Keratinocyte (primary cell): ENCODE measurements around the gene TOR1B. TPM values are rescaled to one million over a fixed set of nuclear protein-coding genes. Genes with fewer than 3 reads are reported as not detected.

Source experiments
- DNase-seq: peaks from one replicate; pipeline ENCODE4 v3.0.0-alpha.2; 2011; ENCODE audit warnings: low read depth, missing footprints, low spot score
- FAIRE-seq: peaks from 2 replicates; lab custom pipeline; 2011; peaks lifted over from hg19 to GRCh38; lab: Jason Lieb, UNC
- H2AFZ ChIP-seq: 2 replicates; pipeline ENCODE4 v1.6.0; 2012; ENCODE audit warnings: low read length, control low read depth, inconsistent platforms; ENCODE audit not compliant: control insufficient read depth
- H3K27ac ChIP-seq: 2 replicates; pipeline ENCODE4 v1.5.1; 2011; ENCODE audit warnings: low read length; ENCODE audit not compliant: control insufficient read depth, insufficient read depth
- H3K27me3 ChIP-seq: 3 replicates; pipeline ENCODE4 v1.6.0; 2011; ENCODE audit warnings: low read length; ENCODE audit not compliant: control insufficient read depth, insufficient read depth; ENCODE audit errors: extremely low read depth
- H3K36me3 ChIP-seq, 2 experiments: 2 replicates in 1 of 2; 3 replicates in 1 of 2; pipeline ENCODE4 v1.5.1; 2011; ENCODE audit warnings: low read length in 2 of 2, mild to moderate bottlenecking in 1 of 2; ENCODE audit not compliant: control insufficient read depth in 2 of 2, insufficient read depth in 2 of 2; ENCODE audit errors: extremely low read depth in 1 of 2
- H3K4me1 ChIP-seq: 3 replicates; pipeline ENCODE4 v1.5.1; 2011; ENCODE audit warnings: low read length; ENCODE audit not compliant: control insufficient read depth, insufficient read depth; ENCODE audit errors: extremely low read depth
- H3K4me2 ChIP-seq: 3 replicates; pipeline ENCODE4 v1.6.0; 2011; ENCODE audit warnings: low read depth, low read length; ENCODE audit not compliant: control insufficient read depth, insufficient read depth; ENCODE audit errors: extremely low read depth
- H3K4me3 ChIP-seq, 3 experiments: fragments of 200-600 bp in 1 of 3; sonication (generic) in 1 of 3; 2 replicates in 2 of 3; 3 replicates in 1 of 3; pipeline ENCODE4 v1.5.1; 2011 to 2016; ENCODE audit warnings: low read length in 3 of 3, mild to moderate bottlenecking in 3 of 3, control low read depth in 2 of 3, inconsistent platforms in 1 of 3, low read depth in 1 of 3, mixed read lengths in 1 of 3, mixed run types in 1 of 3, moderate library complexity in 1 of 3; ENCODE audit not compliant: control insufficient read depth in 2 of 3, insufficient read depth in 2 of 3; ENCODE audit errors: extremely low read depth in 1 of 3
- H3K79me2 ChIP-seq: 2 replicates; pipeline ENCODE4 v1.6.0; 2012; ENCODE audit warnings: low read length; ENCODE audit not compliant: control insufficient read depth, insufficient read depth
- H3K9ac ChIP-seq: 3 replicates; pipeline ENCODE4 v1.6.0; 2011; ENCODE audit warnings: low read length; ENCODE audit not compliant: control insufficient read depth, insufficient read depth; ENCODE audit errors: extremely low read depth
- H3K9me1 ChIP-seq: 3 replicates; pipeline ENCODE4 v1.6.0; 2011; ENCODE audit warnings: low read length; ENCODE audit not compliant: control insufficient read depth, insufficient read depth; ENCODE audit errors: extremely low read depth
- H3K9me3 ChIP-seq: 2 replicates; pipeline ENCODE4 v1.5.1; 2012; ENCODE audit warnings: low read depth, low read length; ENCODE audit not compliant: control insufficient read depth
- H4K20me1 ChIP-seq: 3 replicates; pipeline ENCODE4 v1.6.0; 2011; ENCODE audit warnings: low read length; ENCODE audit not compliant: control insufficient read depth, insufficient read depth; ENCODE audit errors: extremely low read depth
- EZH2 ChIP-seq: IDR thresholded peaks from one replicate; pipeline ENCODE4 v1.6.1; 2012; ENCODE audit warnings: inconsistent platforms, mild to moderate bottlenecking, low read length, moderate library complexity
- dilution Hi-C: fragments of 300-500 bp; cut with MboI; formaldehyde crosslinking; loops from one replicate; pipeline ENCODE4 v1.7.0; 2020; ENCODE audit warnings: low sequenced_read_pairs; ENCODE audit not compliant: extremely low pct_ligation_motif_present
- polyA plus RNA-seq, 5 experiments: library from polyadenylated mRNA; depleted of rRNA in 3 of 5; stranded (reverse) in 3 of 5; stranded (forward) in 1 of 5; unstranded in 1 of 5; fragments of >200 nt; gene quantifications; 1 replicate in 1 of 5; 2 replicates in 3 of 5; 3 replicates in 1 of 5; pipeline versions ENCODE4 v1.2.1 to v1.2.3, GENCODE V29; 2011 to 2012; ENCODE audit warnings: missing spikeins in 2 of 5, low read depth in 1 of 5, low replicate concordance in 1 of 5
- TF ChIP-seq, protein P1 (sequence below), 3 experiments: IDR thresholded peaks in 1 of 3; conservative IDR thresholded peaks in 1 of 3; optimal IDR thresholded peaks in 1 of 3; 2 replicates in 2 of 3; 3 replicates in 1 of 3; pipeline versions ENCODE3 to v1.5.1; 2011; ENCODE audit warnings: low read length in 3 of 3, mild to moderate bottlenecking in 3 of 3, moderate library complexity in 2 of 3, control low read depth in 1 of 3, inconsistent platforms in 1 of 3; ENCODE audit not compliant: insufficient read depth in 2 of 3; ENCODE audit errors: extremely low read depth in 1 of 3

Gene TOR1B
- polyA plus RNA-seq, 1 donor (not counting 4 experiments of a cell fraction or from before 2014, with no cell fraction given): 24.2 TPM

DNA sequence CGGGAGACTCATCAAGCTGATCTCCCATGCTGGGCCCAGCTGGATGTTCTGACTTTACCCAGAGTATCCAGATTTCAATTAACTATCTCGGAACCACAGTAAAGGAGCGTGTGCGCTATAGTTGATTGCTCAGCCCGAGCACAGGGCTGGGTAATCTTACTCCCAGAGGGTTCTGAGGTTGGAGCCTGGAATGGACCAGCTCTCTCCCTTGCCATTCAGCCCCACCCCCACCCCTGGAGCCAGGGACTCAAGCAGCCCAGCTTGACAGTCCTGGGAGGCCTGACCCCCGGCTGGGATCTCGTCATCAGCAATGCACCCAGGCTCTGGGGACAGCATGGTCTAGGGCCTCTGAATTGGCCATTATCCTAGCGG lies 26.4 kb upstream of the TOR1B start:
- Histone ChIP-seq H3K9ac (peak overlapping the region; percentile 33), H3K27ac (peak overlapping the region; percentile 40), H3K79me2 (no peaks in the 10 kb centered on the region), H4K20me1 (peaks cover 2% of the 10 kb centered on the region), H3K9me3 (no peaks in the 10 kb centered on the region), H3K4me1 (peaks cover 28% of the 10 kb centered on the region), H3K36me3 (no peaks in the 10 kb centered on the region), H3K4me2 (peak overlapping the region; percentile 45), H3K4me3 (no peak overlapping the region), H3K27me3 (peaks cover 9% of the 10 kb centered on the region), H3K9me1 (no peaks in the 10 kb centered on the region), H2AFZ (no peak overlapping the region)
- dilution Hi-C loops: no loop called here
- TF ChIP-seq, protein P1, sequence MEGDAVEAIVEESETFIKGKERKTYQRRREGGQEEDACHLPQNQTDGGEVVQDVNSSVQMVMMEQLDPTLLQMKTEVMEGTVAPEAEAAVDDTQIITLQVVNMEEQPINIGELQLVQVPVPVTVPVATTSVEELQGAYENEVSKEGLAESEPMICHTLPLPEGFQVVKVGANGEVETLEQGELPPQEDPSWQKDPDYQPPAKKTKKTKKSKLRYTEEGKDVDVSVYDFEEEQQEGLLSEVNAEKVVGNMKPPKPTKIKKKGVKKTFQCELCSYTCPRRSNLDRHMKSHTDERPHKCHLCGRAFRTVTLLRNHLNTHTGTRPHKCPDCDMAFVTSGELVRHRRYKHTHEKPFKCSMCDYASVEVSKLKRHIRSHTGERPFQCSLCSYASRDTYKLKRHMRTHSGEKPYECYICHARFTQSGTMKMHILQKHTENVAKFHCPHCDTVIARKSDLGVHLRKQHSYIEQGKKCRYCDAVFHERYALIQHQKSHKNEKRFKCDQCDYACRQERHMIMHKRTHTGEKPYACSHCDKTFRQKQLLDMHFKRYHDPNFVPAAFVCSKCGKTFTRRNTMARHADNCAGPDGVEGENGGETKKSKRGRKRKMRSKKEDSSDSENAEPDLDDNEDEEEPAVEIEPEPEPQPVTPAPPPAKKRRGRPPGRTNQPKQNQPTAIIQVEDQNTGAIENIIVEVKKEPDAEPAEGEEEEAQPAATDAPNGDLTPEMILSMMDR (optimal IDR thresholded peaks at IDR 0.05 in 1 of 3, IDR thresholded peaks at IDR 0.05 in 1 of 3, conservative IDR thresholded peaks at IDR 0.05 in 1 of 3; ENCODE audit: extremely low read depth in 1 of 3, insufficient read depth in 2 of 3, low read length in 3 of 3): no peak
- TF ChIP-seq EZH2: no peak
- DNase-seq: no peak
- FAIRE-seq: no peak

DNA sequence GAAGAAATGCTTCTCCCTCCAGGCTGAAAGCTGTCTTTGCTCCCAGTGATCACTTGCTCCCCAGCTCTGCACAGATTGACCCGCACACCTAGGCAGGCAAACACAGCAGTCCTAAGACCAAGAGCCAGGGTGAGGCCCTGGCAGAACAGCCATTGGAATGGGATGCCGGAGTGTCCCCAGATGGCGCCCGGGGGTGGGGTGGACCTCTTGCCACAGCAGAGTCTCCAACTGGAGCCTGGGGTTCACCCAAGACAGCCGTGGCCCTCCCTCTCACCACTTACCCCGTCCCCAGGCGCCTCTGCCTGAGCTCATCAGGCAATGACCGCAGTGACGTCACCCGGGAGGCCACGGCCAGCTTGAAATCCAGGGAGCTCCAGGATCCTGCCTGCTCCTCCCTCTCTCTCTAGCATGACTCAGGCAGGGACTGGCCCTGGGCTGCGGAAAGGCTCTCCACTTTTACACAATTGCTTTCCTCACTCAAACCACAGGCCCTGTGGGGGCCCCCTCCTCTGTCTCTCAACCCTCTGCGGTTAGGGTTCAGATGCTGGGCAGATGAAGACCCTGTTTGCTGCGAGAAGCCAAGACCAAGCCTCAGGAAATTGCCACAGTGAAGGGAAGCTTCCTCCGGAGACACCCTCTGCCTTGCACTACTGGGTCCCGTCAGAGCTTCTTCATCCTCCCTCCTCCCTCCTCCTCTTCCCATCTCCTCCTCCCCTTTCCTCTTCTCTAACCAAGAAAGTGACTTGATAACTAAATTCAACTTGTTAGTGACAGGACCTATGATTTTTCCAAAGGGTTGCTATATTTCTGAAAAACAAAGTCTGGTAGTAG lies 25.8 kb upstream of the TOR1B start:
- dilution Hi-C loops: no loop called here
- H2AFZ ChIP-seq: no peak overlapping the region
- DNase-seq (peak; percentile 96), FAIRE-seq (no peak)
- peaks cover 9% of the 10 kb centered on the region for H3K27me3 ChIP-seq
- no peaks in the 10 kb centered on the region for H3K79me2 ChIP-seq
- no peak overlapping the region for H3K4me3 ChIP-seq
- peak overlapping the region; percentile 47 for H3K27ac ChIP-seq
- peaks cover 28% of the 10 kb centered on the region for H3K4me1 ChIP-seq
- H3K9me3 ChIP-seq: no peaks in the 10 kb centered on the region
- no peaks in the 10 kb centered on the region for H3K9me1 ChIP-seq
- peak overlapping the region; percentile 45 for H3K4me2 ChIP-seq
- no peaks in the 10 kb centered on the region for H3K36me3 ChIP-seq
- peaks cover 2% of the 10 kb centered on the region for H4K20me1 ChIP-seq
- TF ChIP-seq, protein P1 (optimal IDR thresholded peaks at IDR 0.05 in 1 of 3, IDR thresholded peaks at IDR 0.05 in 1 of 3, conservative IDR thresholded peaks at IDR 0.05 in 1 of 3; ENCODE audit: extremely low read depth in 1 of 3, insufficient read depth in 2 of 3, low read length in 3 of 3): no peak
- no peak for TF ChIP-seq EZH2
- peak overlapping the region; percentile 33 for H3K9ac ChIP-seq
